ENCODE measurements around the gene LRRC4C.

Gene LRRC4C

GRCh38 chr11:41005986-41006385 lies 453.5 kb downstream of the LRRC4C start:
- no peak overlapping the region for H3K27ac ChIP-seq
- TF ChIP-seq, protein P1, sequence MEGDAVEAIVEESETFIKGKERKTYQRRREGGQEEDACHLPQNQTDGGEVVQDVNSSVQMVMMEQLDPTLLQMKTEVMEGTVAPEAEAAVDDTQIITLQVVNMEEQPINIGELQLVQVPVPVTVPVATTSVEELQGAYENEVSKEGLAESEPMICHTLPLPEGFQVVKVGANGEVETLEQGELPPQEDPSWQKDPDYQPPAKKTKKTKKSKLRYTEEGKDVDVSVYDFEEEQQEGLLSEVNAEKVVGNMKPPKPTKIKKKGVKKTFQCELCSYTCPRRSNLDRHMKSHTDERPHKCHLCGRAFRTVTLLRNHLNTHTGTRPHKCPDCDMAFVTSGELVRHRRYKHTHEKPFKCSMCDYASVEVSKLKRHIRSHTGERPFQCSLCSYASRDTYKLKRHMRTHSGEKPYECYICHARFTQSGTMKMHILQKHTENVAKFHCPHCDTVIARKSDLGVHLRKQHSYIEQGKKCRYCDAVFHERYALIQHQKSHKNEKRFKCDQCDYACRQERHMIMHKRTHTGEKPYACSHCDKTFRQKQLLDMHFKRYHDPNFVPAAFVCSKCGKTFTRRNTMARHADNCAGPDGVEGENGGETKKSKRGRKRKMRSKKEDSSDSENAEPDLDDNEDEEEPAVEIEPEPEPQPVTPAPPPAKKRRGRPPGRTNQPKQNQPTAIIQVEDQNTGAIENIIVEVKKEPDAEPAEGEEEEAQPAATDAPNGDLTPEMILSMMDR (conservative IDR thresholded peaks at IDR 0.05): no peak

DNA sequence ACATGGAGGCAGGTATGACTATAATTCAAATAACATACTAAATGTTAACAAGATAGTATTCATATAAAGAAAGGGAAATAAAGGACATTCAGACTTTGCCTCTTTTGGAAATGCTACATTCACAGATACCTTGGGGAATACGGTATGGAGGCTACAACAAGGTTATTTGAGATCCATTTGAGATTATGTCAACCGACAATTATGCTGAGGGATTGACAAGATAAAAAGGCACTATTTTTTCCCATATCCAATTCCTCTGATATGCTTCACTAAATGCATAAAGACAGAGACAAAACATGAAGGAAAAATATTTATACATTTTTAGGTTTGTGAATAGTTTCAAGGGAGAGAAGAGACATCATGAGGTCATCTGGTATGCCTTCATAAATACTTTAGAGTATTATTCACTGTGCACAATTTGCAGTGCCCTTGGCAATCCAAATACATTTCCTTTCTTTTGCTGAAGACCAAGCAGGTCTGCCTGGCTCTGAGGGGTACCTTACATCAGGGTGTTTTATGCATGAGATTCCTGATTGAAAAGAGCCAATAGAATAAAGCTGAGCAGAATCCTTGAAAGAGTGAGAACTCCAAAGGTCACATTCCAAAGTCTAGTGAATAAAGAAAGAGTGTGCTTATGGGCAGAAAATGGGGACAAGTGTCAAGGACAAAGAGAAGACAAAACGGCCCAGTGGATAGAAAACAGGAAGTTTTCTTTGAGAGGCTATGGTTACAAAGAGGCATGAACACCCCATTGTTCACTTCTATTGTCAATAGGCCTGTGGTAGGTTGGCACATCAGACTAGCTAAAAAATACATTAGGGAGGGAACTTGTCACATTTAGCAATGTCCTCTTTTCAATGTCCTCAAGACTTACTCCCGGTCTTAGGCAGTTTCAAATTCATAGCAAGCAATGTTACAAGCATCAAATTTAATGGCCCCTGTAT lies 455.8 kb downstream of the LRRC4C start:
- TF ChIP-seq, protein P1 (conservative IDR thresholded peaks at IDR 0.05): no peak
- no peak overlapping the region for H3K27ac ChIP-seq

GRCh38 chr11:40998920-40999319 lies 460.5 kb downstream of the LRRC4C start:
- H3K27ac ChIP-seq: no peak overlapping the region
- TF ChIP-seq, protein P1 (conservative IDR thresholded peaks at IDR 0.05): no peak

DNA sequence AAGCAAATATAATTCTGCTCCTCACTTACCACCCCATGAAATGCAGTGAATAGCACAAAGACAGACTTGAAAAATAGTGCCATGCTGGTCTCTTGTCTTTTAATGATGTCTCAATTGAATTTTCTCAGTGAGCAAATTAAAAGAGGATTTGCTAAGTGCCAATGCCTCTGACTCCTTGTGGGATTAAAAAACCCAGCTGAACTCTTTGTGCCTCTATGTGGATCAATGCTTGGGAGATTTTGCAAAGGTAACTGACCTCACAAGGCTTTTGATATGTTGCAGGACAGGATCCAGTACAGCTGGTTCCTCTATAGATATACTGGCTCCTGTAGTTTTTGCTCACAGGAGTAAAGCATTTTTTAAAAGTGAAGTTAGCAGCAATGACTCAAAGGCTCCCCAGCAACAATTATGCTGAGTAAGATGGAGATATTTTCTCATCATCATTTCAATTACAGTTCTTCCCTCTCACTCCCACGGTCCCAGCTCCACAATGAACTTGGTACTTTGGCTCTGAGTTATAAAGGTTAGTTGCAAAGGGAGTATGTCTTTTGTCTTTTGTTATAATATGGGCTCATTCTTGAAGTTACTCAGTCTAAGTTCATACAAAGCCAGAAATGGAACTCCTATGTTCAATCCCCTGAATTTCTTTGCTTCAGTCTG lies 471.5 kb downstream of the LRRC4C start:
- H3K27ac ChIP-seq: no peak overlapping the region
- TF ChIP-seq, protein P1 (conservative IDR thresholded peaks at IDR 0.05): no peak

DNA sequence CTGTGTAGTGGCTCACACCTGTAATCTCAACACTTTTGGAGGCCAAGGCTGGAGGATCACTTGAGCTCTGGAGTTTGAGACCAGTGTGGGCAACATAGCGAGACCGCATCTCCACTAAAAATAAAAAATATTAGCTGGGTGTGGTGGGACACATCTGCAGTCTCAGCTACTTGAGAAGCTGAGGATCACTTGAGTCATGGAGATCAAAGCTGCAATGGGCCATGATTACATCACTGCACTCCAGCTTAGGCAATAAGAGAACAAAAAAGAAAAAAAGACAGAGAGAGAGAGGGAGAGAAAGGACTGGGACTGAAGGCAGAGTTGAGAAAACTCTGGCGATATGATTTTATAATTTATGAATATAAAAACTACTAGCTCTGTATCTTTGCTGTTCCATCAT lies 473.1 kb downstream of the LRRC4C start:
- TF ChIP-seq, protein P1 (conservative IDR thresholded peaks at IDR 0.05): no peak
- no peak overlapping the region for H3K27ac ChIP-seq

DNA sequence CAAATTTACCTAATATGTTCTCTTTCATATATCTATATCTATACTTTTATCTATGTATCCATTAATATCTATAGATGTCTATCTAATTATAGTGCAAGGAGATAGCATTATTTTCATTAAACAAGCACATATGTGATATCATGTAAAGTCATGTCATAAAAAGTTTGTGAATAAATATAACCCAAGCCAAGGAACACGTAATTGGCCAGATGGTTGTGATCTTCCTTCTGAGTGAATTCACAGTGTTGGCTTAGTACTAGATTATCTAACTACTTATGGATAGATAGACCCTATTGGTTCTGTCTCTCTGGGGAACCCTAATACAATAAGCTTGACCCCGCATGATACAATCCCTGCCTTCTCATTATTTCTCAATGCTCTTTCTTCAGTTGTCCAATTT lies 484.4 kb downstream of the LRRC4C start:
- TF ChIP-seq, protein P1 (conservative IDR thresholded peaks at IDR 0.05): no peak
- no peak overlapping the region for H3K27ac ChIP-seq

GRCh38 chr11:40974186-40974795 lies 485.2 kb downstream of the LRRC4C start:
- TF ChIP-seq, protein P1 (conservative IDR thresholded peaks at IDR 0.05): no peak
- H3K27ac ChIP-seq: no peak overlapping the region
